OCI-LY1 (cell line): ENCODE measurements around the gene ICAM4.

ENCODE experiments used
- H2AFZ ChIP-seq: fragments of 200-600 bp; sonication (generic), shearing (Covaris generic); 2 replicates; pipeline ENCODE4 v1.6.0; 2014; ENCODE audit warnings: antibody characterized with exemption, mild to moderate bottlenecking, low read length
- H3F3A ChIP-seq: fragments of 200-600 bp; sonication (generic), shearing (Covaris generic); 2 replicates; pipeline ENCODE4 v1.6.0; 2014; ENCODE audit warnings: mild to moderate bottlenecking, antibody characterized with exemption, low read length, moderate library complexity; ENCODE audit not compliant: insufficient read depth
- H3K27ac ChIP-seq: fragments of 200-600 bp; sonication (generic); 2 replicates; pipeline ENCODE4 v1.5.1; 2014; ENCODE audit warnings: low read length, mixed run types, mild to moderate bottlenecking, low read depth; ENCODE audit not compliant: poor library complexity, severe bottlenecking
- H3K27me3 ChIP-seq: fragments of 200-600 bp; sonication (generic); 2 replicates; pipeline ENCODE4 v1.6.0; 2014; ENCODE audit warnings: antibody characterized with exemption, mild to moderate bottlenecking, low read length, moderate library complexity; ENCODE audit not compliant: insufficient read depth
- H3K36me3 ChIP-seq: fragments of 200-600 bp; sonication (generic); 2 replicates; pipeline ENCODE4 v1.6.1; 2014; ENCODE audit warnings: mild to moderate bottlenecking, antibody characterized with exemption, low read length, moderate library complexity, mixed read lengths; ENCODE audit not compliant: insufficient read depth
- H3K4me1 ChIP-seq: fragments of 200-600 bp; sonication (generic); 2 replicates; pipeline ENCODE4 v1.5.1; 2014; ENCODE audit warnings: mild to moderate bottlenecking, low read length, moderate library complexity; ENCODE audit not compliant: insufficient read depth, severe bottlenecking
- H3K4me2 ChIP-seq: fragments of 200-600 bp; sonication (generic), shearing (Covaris generic); 2 replicates; pipeline ENCODE4 v1.6.1; 2014; ENCODE audit warnings: low read length
- H3K4me3 ChIP-seq: fragments of 200-600 bp; sonication (generic); 2 replicates; pipeline ENCODE4 v1.5.1; 2014; ENCODE audit warnings: low read length, low read depth, mild to moderate bottlenecking, mixed read lengths; ENCODE audit not compliant: poor library complexity, severe bottlenecking
- H3K79me2 ChIP-seq: fragments of 200-600 bp; shearing (Covaris generic); 2 replicates; pipeline ENCODE4 v1.6.1; 2016; ENCODE audit warnings: mixed run types, low read length, mixed read lengths; ENCODE audit not compliant: insufficient read depth
- H3K9ac ChIP-seq: fragments of 200-600 bp; sonication (generic), shearing (Covaris generic); 2 replicates; pipeline ENCODE4 v1.6.1; 2014; ENCODE audit warnings: mild to moderate bottlenecking, low read length, mixed read lengths
- H3K9me2 ChIP-seq: fragments of 200-600 bp; sonication (generic), shearing (Covaris generic); 2 replicates; pipeline ENCODE4 v1.6.1; 2014; ENCODE audit warnings: low read depth, mild to moderate bottlenecking, low read length, mixed read lengths
- H3K9me3 ChIP-seq: fragments of 200-600 bp; shearing (Covaris generic); 2 replicates; pipeline ENCODE4 v1.6.1; 2014; ENCODE audit warnings: low read length, mixed read lengths
- H4K20me1 ChIP-seq: fragments of 200-600 bp; sonication (generic), shearing (Covaris generic); 2 replicates; pipeline ENCODE4 v1.6.0; 2016; ENCODE audit warnings: mild to moderate bottlenecking, low read length; ENCODE audit not compliant: insufficient read depth
- EZH2 ChIP-seq: fragments of 200-600 bp; sonication (generic), shearing (Covaris generic); IDR thresholded peaks from 2 replicates; pipeline ENCODE4 v1.8.0; 2017; ENCODE audit warnings: borderline replicate concordance, mixed run types, mild to moderate bottlenecking, antibody characterized with exemption, low read length, moderate library complexity, mixed read lengths
- TF ChIP-seq, protein P1 (sequence below): fragments of 200-600 bp; sonication (generic), shearing (Covaris generic); IDR thresholded peaks from 2 replicates; pipeline ENCODE4 v1.5.1; 2017; ENCODE audit warnings: mild to moderate bottlenecking, antibody characterized with exemption, low read length, moderate library complexity, mixed read lengths

Gene ICAM4

DNA sequence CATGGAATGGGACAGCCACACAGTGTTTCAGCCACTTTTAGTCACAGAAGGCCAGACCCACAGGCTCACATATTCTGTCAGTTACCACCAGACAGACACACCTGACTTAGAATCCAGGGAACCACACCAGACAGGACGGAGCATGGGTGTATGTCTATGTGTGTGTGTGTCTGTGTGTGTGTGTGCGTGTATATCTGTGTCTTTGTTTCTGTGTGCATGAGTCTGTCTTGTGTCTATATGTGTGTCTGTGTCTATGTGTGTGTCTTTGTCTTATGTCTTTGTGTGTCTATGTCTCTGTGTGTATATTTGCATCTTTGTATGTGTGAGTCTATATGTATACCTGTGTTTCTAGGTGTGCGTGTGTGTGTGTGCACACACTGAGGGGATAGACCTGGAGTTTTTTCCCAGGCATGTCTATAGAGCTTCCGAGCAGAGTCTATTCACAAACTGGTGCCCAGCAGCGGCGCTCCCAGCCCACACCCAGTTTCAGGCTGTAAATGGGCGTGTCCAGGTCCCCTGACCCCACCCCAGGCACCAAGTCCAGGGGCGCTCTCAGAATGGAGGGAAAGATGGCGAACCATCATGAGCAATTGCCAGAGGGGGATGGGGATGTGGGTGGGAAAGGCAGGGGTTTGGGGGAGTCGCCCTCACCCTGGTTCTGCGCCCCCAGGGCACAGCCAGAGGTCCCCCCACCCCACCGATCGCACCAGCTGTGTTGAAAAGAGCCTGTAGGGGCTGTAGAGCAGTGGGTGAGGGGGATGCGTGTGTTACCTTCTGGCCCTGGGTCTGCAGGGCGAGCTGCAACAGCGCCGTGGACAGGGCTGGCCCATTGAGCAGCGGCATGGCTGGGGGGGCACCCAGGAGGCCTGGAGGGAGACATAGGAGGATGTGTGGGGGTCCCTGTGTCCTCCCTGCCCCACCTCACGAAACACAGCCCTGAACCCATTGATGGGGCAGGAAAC is 35.4 kb downstream of the ICAM4 start:
- Histone ChIP-seq H3K36me3 (peaks cover 84% of the 10 kb centered on the region), H3K79me2 (no peaks in the 10 kb centered on the region), H3K4me3 (no peak overlapping the region), H3K4me1 (peaks cover 18% of the 10 kb centered on the region), H3K9me2 (no peaks in the 10 kb centered on the region), H3F3A (no peaks in the 10 kb centered on the region; the same call in 1 of the 2 replicates), H3K9ac (no peak overlapping the region), H4K20me1 (no peaks in the 10 kb centered on the region), H3K4me2 (no peak overlapping the region), H3K9me3 (no peaks in the 10 kb centered on the region), H2AFZ (no peak overlapping the region), H3K27me3 (no peaks in the 10 kb centered on the region), H3K27ac (no peak overlapping the region)
- no peak for TF ChIP-seq EZH2
- TF ChIP-seq, protein P1, sequence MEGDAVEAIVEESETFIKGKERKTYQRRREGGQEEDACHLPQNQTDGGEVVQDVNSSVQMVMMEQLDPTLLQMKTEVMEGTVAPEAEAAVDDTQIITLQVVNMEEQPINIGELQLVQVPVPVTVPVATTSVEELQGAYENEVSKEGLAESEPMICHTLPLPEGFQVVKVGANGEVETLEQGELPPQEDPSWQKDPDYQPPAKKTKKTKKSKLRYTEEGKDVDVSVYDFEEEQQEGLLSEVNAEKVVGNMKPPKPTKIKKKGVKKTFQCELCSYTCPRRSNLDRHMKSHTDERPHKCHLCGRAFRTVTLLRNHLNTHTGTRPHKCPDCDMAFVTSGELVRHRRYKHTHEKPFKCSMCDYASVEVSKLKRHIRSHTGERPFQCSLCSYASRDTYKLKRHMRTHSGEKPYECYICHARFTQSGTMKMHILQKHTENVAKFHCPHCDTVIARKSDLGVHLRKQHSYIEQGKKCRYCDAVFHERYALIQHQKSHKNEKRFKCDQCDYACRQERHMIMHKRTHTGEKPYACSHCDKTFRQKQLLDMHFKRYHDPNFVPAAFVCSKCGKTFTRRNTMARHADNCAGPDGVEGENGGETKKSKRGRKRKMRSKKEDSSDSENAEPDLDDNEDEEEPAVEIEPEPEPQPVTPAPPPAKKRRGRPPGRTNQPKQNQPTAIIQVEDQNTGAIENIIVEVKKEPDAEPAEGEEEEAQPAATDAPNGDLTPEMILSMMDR, result no peak

DNA sequence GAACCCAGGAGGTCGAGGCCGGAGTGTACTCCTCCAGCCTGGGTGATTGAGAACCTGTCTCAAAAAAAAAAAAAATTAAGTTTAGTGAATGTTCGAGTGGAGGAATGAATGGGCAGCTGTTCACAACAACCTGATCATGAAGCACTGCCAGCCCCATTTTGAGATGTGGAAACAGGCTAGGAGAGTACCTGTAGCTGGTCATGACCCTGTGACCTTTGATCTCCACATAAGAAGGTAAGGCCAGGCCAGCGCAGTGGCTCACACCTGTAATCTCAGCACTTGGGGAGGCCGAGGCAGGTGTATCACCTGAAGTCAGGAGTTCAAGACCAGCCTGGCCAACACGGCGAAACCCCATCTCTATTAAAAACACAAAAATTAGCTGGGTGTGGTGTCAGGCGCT is 39.0 kb downstream of the ICAM4 start:
- TF ChIP-seq, protein P1, result no peak
- TF ChIP-seq EZH2, result no peak
- peak overlapping the region; percentile 75 for H3K27ac ChIP-seq
- H3K4me2 ChIP-seq, result no peak overlapping the region
- no peaks in the 10 kb centered on the region for H4K20me1 ChIP-seq
- no peaks in the 10 kb centered on the region for H3K79me2 ChIP-seq
- peaks cover 89% of the 10 kb centered on the region for H3K36me3 ChIP-seq
- H3K9me3 ChIP-seq, result no peaks in the 10 kb centered on the region
- no peaks in the 10 kb centered on the region for H3K27me3 ChIP-seq
- no peak overlapping the region for H3K4me3 ChIP-seq
- H3K9ac ChIP-seq, result no peak overlapping the region
- no peak overlapping the region for H2AFZ ChIP-seq
- H3K9me2 ChIP-seq, result no peaks in the 10 kb centered on the region
- no peaks in the 10 kb centered on the region; the same call in 1 of the 2 replicates for H3F3A ChIP-seq
- H3K4me1 ChIP-seq, result peaks cover 19% of the 10 kb centered on the region

DNA sequence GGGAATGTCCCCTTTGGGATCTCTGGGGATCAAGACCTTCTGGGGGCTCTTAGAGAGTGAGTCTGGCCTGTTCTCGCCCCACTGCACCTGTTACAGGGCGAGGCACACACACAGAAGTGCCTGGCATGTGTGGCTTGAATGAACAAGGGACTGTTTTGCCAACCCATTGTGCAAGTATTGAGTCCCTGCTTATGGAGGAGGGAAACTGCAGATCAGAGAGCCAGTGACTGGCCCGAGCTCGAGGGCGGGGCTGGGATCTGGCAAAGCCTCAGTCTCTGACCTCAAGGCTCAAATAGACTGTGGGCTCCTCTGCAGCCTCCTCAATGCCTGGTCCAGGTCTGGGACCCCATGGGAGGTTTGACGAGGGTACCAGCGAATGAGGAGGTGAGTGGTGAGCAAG is 41.0 kb downstream of the ICAM4 start:
- no peaks in the 10 kb centered on the region for H4K20me1 ChIP-seq
- H3K79me2 ChIP-seq, result peaks cover 14% of the 10 kb centered on the region
- H3K4me2 ChIP-seq, result no peak overlapping the region
- H3K27ac ChIP-seq, result no peak overlapping the region
- no peak overlapping the region for H3K4me3 ChIP-seq
- peaks cover 82% of the 10 kb centered on the region for H3K36me3 ChIP-seq
- H3F3A ChIP-seq, result no peaks in the 10 kb centered on the region; the same call in 1 of the 2 replicates
- H3K9me3 ChIP-seq, result no peaks in the 10 kb centered on the region
- peaks cover 32% of the 10 kb centered on the region for H3K4me1 ChIP-seq
- TF ChIP-seq, protein P1, result no peak
- TF ChIP-seq EZH2, result no peak
- no peaks in the 10 kb centered on the region for H3K9me2 ChIP-seq
- no peak overlapping the region for H2AFZ ChIP-seq
- H3K27me3 ChIP-seq, result no peaks in the 10 kb centered on the region
- no peak overlapping the region for H3K9ac ChIP-seq
